A549 (cell line): ENCODE results near the gene CPLX1. TPM values are rescaled to one million over a fixed set of nuclear protein-coding genes. Genes with fewer than 3 reads are reported as not detected.

Experiments
- ATAC-seq, 2 experiments: fragments of 200-7000 bp in 1 of 2; fragments of >200 bp in 1 of 2; cut with Nextera tagmentation in 1 of 2; cut with Tn5 transposase in 1 of 2; 3 replicates each; pipeline versions ENCODE4 v1.8.0 to v1.9.1; 2018 to 2020; ENCODE audit warnings: mild to moderate bottlenecking in 1 of 2, moderate library complexity in 1 of 2
- CTCF ChIA-PET: fragments of 300-600 bp; sonication (Branson Sonifier 250); formaldehyde crosslinking; extraction: SDS; loops from one replicate; lab custom pipeline; 2021; ENCODE audit warnings: antibody characterized with exemption, inconsistent platforms; lab: Yijun Ruan, JAX
- POLR2A ChIA-PET: fragments of 350-600 bp; formaldehyde crosslinking; extraction: SDS; loops from one replicate; lab custom pipeline; 2021; ENCODE audit warnings: antibody characterized with exemption, inconsistent platforms; lab: Yijun Ruan, JAX
- DNase-seq, 2 experiments: peaks; one replicate each; pipeline versions ENCODE4 v3.0.0 to v3.0.0-alpha.2; 2011 to 2016; ENCODE audit warnings: low read depth in 1 of 2, low spot score in 1 of 2
- FAIRE-seq: peaks from 2 replicates; lab custom pipeline; 2011; peaks lifted over from hg19 to GRCh38; lab: Jason Lieb, UNC
- H3K27ac ChIP-seq, 2 experiments: fragments of >200 bp; sonication (Bioruptor Twin); formaldehyde crosslinking; 3 replicates each; pipeline ENCODE4 v1.5.1; 2016 to 2017
- H3K4me1 ChIP-seq: fragments of >200 bp; sonication (Bioruptor Twin); formaldehyde crosslinking; 3 replicates; pipeline ENCODE4 v1.6.1; 2016
- H3K4me2 ChIP-seq: fragments of >200 bp; sonication (Bioruptor Twin); formaldehyde crosslinking; 3 replicates; pipeline ENCODE4 v1.6.1; 2016
- H3K4me3 ChIP-seq: fragments of >200 bp; sonication (Bioruptor Twin); formaldehyde crosslinking; 3 replicates; pipeline ENCODE4 v1.5.1; 2016
- H3K9me3 ChIP-seq: fragments of >200 bp; sonication (Bioruptor Twin); formaldehyde crosslinking; 3 replicates; pipeline ENCODE4 v1.6.1; 2016
- BHLHE40 ChIP-seq: IDR thresholded peaks from 2 replicates; pipeline ENCODE4 v1.6.1; 2012; ENCODE audit warnings: low read depth, low read length, inconsistent platforms
- CBX8 ChIP-seq: fragments of 200-600 bp; sonication (generic); IDR thresholded peaks from 2 replicates; pipeline ENCODE4 v1.6.1; 2016
- EHF ChIP-seq: fragments of 250-450 bp; sonication (Bioruptor Pico); IDR thresholded peaks from 2 replicates; pipeline ENCODE4 v1.5.0; 2020; ENCODE audit warnings: mild to moderate bottlenecking
- EP300 ChIP-seq, 2 experiments: fragments of >200 bp; sonication (Bioruptor Twin); formaldehyde crosslinking; IDR thresholded peaks; 2 replicates in 1 of 2; 3 replicates in 1 of 2; pipeline ENCODE4 v1.6.1; 2016 to 2017
- ESRRA ChIP-seq: fragments of 150-350 bp; IDR thresholded peaks from 2 replicates; pipeline ENCODE4 v1.6.1; 2014; ENCODE audit warnings: mild to moderate bottlenecking, low read length, borderline replicate concordance
- HDAC2 ChIP-seq: fragments of 200-600 bp; sonication (generic); IDR thresholded peaks from 2 replicates; pipeline ENCODE4 v1.6.1; 2016
- HOXA7 ChIP-seq: fragments of 250-450 bp; sonication (Bioruptor Pico); IDR thresholded peaks from 2 replicates; pipeline ENCODE4 v1.5.0; 2020; ENCODE audit warnings: mild to moderate bottlenecking, moderate library complexity
- HOXB5 ChIP-seq: fragments of 250-450 bp; sonication (Bioruptor Pico); IDR thresholded peaks from 2 replicates; pipeline ENCODE4 v1.5.0; 2020; ENCODE audit warnings: mild to moderate bottlenecking, moderate library complexity
- JUN ChIP-seq, 2 experiments: fragments of >200 bp; sonication (Bioruptor Twin); formaldehyde crosslinking; IDR thresholded peaks; 2 replicates in 1 of 2; 3 replicates in 1 of 2; pipeline ENCODE4 v1.6.1; 2016 to 2017
- JUNB ChIP-seq: fragments of >200 bp; sonication (Bioruptor Twin); formaldehyde crosslinking; IDR thresholded peaks from 2 replicates; pipeline ENCODE4 v1.6.1; 2016
- MAFK ChIP-seq: fragments of 450-650 bp; IDR thresholded peaks from 2 replicates; pipeline ENCODE4 v1.6.1; 2014; ENCODE audit not compliant: partially characterized antibody
- NFE2L2 ChIP-seq: fragments of 150-350 bp; conservative IDR thresholded peaks from 2 replicates; pipeline ENCODE4 v1.6.1; 2014; ENCODE audit warnings: low read length
- NPAS2 ChIP-seq: fragments of 250-450 bp; sonication (Bioruptor Pico); IDR thresholded peaks from 2 replicates; pipeline ENCODE4 v1.8.0; 2022; ENCODE audit warnings: mild to moderate bottlenecking, moderate library complexity, borderline replicate concordance
- NR3C1 ChIP-seq: fragments of >200 bp; sonication (Bioruptor Twin); formaldehyde crosslinking; IDR thresholded peaks from 3 replicates; pipeline ENCODE4 v1.6.1; 2017
- PHF8 ChIP-seq: fragments of 200-600 bp; sonication (generic); IDR thresholded peaks from 2 replicates; pipeline ENCODE4 v1.6.1; 2016; ENCODE audit warnings: low read depth, mild to moderate bottlenecking, antibody characterized with exemption, moderate library complexity, borderline replicate concordance
- POLR2A ChIP-seq: IDR thresholded peaks from 2 replicates; pipeline ENCODE4 v1.6.1; 2012; ENCODE audit warnings: mild to moderate bottlenecking, low read length
- RCOR1 ChIP-seq: fragments of 150-350 bp; IDR thresholded peaks from 2 replicates; pipeline ENCODE4 v1.6.1; 2014; ENCODE audit warnings: antibody characterized with exemption, low read length, low read depth
- RFX5 ChIP-seq: fragments of 450-650 bp; IDR thresholded peaks from 2 replicates; pipeline ENCODE4 v1.7.1; 2014; ENCODE audit warnings: antibody characterized with exemption, mild to moderate bottlenecking, moderate library complexity
- RNF2 ChIP-seq: fragments of 200-600 bp; sonication (generic); IDR thresholded peaks from 2 replicates; pipeline ENCODE4 v1.6.1; 2016; ENCODE audit warnings: low read depth, mild to moderate bottlenecking, antibody characterized with exemption, moderate library complexity, borderline replicate concordance
- SREBF2 ChIP-seq: fragments of 450-650 bp; IDR thresholded peaks from 2 replicates; pipeline ENCODE4 v1.6.1; 2014; ENCODE audit warnings: mild to moderate bottlenecking, moderate library complexity
- ZNF302 ChIP-seq: fragments of 250-450 bp; sonication (Bioruptor Pico); IDR thresholded peaks from 2 replicates; pipeline ENCODE4 v1.9.0; 2021; ENCODE audit warnings: inconsistent platforms, mild to moderate bottlenecking, moderate library complexity
- WGBS: methylation state at CpG from one replicate; pipeline ENCODE4 v1.1.6; 2017; ENCODE audit errors: missing lambda C conversion rate; 5-methylcytosine and 5-hydroxymethylcytosine counted together
- polyA plus RNA-seq, 4 experiments: library from polyadenylated mRNA; depleted of rRNA in 3 of 4; stranded (reverse); fragments of >200 nt; fragmentation: RNase III in 1 of 4; extraction: RNeasy Plus Mini Kit Qiagen cat#74134 plus additional on column Dnase treatment in 1 of 4; gene quantifications; 2 replicates in 3 of 4; 3 replicates in 1 of 4; pipeline ENCODE4 v1.2.3, GENCODE V29; 2011 to 2017
- TF ChIP-seq, protein P1 (sequence below): fragments of >200 bp; sonication (Bioruptor Twin); formaldehyde crosslinking; IDR thresholded peaks from 2 replicates; pipeline ENCODE4 v1.6.1; 2016
- TF ChIP-seq, protein P2 (sequence below): fragments of 450-650 bp; IDR thresholded peaks from 2 replicates; pipeline ENCODE4 v1.6.1; 2014; ENCODE audit warnings: antibody characterized with exemption
- TF ChIP-seq, protein P3 (sequence below): fragments of 250-450 bp; sonication (Bioruptor Pico); IDR thresholded peaks from 2 replicates; pipeline ENCODE4 v1.5.0; 2021; ENCODE audit warnings: mild to moderate bottlenecking, moderate library complexity, borderline replicate concordance
- TF ChIP-seq, protein P4 (sequence below): fragments of 150-350 bp; IDR thresholded peaks from 2 replicates; pipeline ENCODE4 v1.6.1; 2014; ENCODE audit warnings: low read depth, mild to moderate bottlenecking, low read length
- TF ChIP-seq, protein P5 (sequence below): IDR thresholded peaks from 2 replicates; pipeline ENCODE4 v1.6.1; 2012

Gene CPLX1
- polyA plus RNA-seq, 2 of the 4 experiments (the other 2 are of a cell fraction): 0.19 to 0.57 TPM

DNA sequence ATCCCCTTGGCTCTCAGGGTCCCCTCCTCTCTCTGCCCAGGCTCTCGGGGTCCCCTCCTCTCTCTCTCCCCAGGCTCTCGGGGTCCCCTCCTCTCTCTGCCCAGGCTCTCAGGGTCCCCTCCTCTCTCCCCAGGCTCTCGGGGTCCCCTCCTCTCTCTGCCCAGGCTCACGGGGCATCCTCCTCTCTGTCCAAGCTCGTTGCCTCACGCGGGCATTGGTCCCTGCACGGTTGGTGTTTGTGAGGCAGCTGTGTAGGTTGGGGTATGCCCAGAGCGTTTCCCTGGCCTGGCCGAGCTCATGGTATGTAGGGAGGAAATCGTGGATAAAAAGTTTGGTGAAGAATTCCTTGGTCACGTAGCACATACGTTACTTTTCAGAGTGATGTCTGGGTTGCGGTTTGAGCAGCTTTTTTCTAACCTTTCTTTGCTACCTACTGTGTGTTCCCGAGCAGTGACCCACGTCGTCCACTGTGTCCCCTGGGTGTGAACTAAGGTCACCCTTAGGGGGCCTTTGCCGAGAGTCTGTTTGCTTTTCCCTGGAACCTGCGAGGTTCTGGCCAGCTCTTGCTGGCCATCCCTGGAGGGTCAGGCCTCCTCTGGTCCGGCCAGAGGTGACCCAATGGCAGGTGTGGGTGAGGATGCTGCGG is 83.7 kb downstream of the CPLX1 start:
- FAIRE-seq: no peak
- H3K4me1 ChIP-seq: no peaks in the 10 kb centered on the region
- TF ChIP-seq, protein P1, sequence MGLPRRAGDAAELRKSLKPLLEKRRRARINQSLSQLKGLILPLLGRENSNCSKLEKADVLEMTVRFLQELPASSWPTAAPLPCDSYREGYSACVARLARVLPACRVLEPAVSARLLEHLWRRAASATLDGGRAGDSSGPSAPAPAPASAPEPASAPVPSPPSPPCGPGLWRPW: no peak
- TF ChIP-seq MAFK (no peak), PHF8 (no peak), HOXA7 (no peak), BHLHE40 (no peak), ZNF302 (CRISPR knock-in tag) (no peak), NFE2L2 (no peak), EHF (CRISPR knock-in tag) (no peak), EP300 (IDR thresholded peaks at IDR 0.05) (no peak), ESRRA (no peak), HDAC2 (no peak)
- TF ChIP-seq, protein P2, sequence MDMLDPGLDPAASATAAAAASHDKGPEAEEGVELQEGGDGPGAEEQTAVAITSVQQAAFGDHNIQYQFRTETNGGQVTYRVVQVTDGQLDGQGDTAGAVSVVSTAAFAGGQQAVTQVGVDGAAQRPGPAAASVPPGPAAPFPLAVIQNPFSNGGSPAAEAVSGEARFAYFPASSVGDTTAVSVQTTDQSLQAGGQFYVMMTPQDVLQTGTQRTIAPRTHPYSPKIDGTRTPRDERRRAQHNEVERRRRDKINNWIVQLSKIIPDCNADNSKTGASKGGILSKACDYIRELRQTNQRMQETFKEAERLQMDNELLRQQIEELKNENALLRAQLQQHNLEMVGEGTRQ: no peak
- TF ChIP-seq, protein P3, sequence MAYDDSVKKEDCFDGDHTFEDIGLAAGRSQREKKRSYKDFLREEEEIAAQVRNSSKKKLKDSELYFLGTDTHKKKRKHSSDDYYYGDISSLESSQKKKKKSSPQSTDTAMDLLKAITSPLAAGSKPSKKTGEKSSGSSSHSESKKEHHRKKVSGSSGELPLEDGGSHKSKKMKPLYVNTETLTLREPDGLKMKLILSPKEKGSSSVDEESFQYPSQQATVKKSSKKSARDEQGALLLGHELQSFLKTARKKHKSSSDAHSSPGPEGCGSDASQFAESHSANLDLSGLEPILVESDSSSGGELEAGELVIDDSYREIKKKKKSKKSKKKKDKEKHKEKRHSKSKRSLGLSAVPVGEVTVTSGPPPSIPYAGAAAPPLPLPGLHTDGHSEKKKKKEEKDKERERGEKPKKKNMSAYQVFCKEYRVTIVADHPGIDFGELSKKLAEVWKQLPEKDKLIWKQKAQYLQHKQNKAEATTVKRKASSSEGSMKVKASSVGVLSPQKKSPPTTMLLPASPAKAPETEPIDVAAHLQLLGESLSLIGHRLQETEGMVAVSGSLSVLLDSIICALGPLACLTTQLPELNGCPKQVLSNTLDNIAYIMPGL (CRISPR knock-in tag): no peak
- ChIA-PET POLR2A (no interaction called here), CTCF (interaction anchor here (0.6 to 3.6 kb wide), 35 partner anchors 9 to 522 kb away, joined by 3 to 25 read pairs (median 4); partner anchors contain the start of gene SLC26A1)
- peak; percentile 20 to 58; a peak in 3 of 6 replicates for ATAC-seq
- no peak overlapping the region for H3K4me3 ChIP-seq
- 84% methylated on average over 18 of the region's 21 CpGs for WGBS
- H3K27ac ChIP-seq: no peak overlapping the region
- no peak for DNase-seq
- no peak overlapping the region for H3K4me2 ChIP-seq
- no peaks in the 10 kb centered on the region for H3K9me3 ChIP-seq

DNA sequence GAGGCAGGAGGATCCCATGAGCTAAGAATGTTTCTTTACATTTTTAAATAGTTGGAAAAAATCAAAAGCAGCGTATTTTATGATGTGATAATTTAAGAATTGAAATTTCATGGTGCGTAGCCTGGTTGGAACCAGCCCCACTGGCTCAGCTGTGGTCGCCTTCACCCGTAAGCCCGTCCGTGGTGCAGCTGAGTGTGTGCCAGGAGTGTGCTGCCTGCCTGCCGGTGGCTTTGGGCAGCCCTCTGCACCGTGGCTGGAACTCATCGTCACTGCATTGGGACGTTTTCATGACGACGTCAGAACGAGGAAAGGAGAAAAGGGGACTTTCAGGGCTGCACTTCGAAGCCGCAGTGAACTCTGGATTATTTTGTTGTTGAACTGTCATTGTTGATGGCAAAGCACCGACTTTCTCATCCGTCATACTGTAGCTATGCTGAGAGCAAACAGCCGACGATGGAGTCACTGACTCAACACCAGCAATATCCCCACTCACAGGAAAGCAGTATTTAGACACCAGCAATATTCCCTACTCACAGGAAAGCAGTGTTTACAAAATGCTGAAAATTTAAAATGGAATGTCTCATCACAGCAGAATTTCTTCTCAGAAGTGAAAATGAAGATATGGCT is 85.2 kb downstream of the CPLX1 start:
- Histone ChIP-seq H3K4me2 (no peak overlapping the region), H3K4me3 (no peak overlapping the region), H3K9me3 (no peaks in the 10 kb centered on the region), H3K4me1 (no peaks in the 10 kb centered on the region), H3K27ac (no peak overlapping the region)
- no peak for ATAC-seq
- no peak for TF ChIP-seq SREBF2
- TF ChIP-seq JUN (IDR thresholded peaks at IDR 0.05): no peak
- TF ChIP-seq RFX5: no peak
- no peak for TF ChIP-seq HOXB5 (CRISPR knock-in tag)
- TF ChIP-seq NPAS2 (CRISPR knock-in tag): no peak
- no peak for TF ChIP-seq MAFK
- CTCF ChIA-PET: interaction anchor here (0.7 to 3.6 kb wide), 5 partner anchors 8 to 56 kb away, joined by 3 to 25 read pairs (median 5); no protein-coding TSS in a partner anchor
- no peak for FAIRE-seq
- no peak for DNase-seq
- POLR2A ChIA-PET: no interaction called here
- 84% methylated on average over 19 of the region's 19 CpGs for WGBS

DNA sequence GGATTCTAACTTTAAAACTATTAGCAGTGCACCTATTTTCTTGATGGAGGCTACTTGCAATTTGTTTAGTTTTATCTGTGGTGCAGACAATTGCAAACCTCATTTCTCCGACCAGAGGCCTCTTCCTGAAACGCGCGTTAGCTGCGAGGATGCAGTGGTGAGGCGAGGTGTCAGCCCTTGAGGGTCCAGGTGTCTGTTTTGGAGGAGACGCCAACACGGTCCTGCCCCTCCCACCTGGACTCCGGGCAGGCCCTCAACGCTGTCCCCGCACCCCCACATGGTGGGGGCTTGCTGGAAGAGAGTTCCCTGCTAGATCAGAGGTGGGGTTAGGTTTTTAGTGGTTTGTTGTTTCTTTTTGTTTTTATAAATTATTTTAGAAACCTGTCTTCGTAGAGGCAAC is 85.9 kb downstream of the CPLX1 start:
- Histone ChIP-seq H3K27ac (no peak overlapping the region), H3K9me3 (no peaks in the 10 kb centered on the region), H3K4me3 (no peak overlapping the region), H3K4me2 (no peak overlapping the region), H3K4me1 (no peaks in the 10 kb centered on the region)
- ChIA-PET POLR2A (no interaction called here), CTCF (no interaction called here)
- no peak for TF ChIP-seq CBX8
- TF ChIP-seq, protein P4, sequence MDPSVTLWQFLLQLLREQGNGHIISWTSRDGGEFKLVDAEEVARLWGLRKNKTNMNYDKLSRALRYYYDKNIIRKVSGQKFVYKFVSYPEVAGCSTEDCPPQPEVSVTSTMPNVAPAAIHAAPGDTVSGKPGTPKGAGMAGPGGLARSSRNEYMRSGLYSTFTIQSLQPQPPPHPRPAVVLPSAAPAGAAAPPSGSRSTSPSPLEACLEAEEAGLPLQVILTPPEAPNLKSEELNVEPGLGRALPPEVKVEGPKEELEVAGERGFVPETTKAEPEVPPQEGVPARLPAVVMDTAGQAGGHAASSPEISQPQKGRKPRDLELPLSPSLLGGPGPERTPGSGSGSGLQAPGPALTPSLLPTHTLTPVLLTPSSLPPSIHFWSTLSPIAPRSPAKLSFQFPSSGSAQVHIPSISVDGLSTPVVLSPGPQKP: no peak
- TF ChIP-seq, protein P5, sequence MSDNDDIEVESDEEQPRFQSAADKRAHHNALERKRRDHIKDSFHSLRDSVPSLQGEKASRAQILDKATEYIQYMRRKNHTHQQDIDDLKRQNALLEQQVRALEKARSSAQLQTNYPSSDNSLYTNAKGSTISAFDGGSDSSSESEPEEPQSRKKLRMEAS: no peak
- TF ChIP-seq NR3C1: no peak
- TF ChIP-seq JUNB: no peak
- no peak for TF ChIP-seq EP300 (IDR thresholded peaks at IDR 0.05)
- no peak for TF ChIP-seq HDAC2
- no peak for TF ChIP-seq RNF2
- TF ChIP-seq POLR2A: no peak
- no peak for TF ChIP-seq RCOR1
- no peak for TF ChIP-seq HOXA7
- 89% methylated on average over 12 of the region's 12 CpGs for WGBS
- no peak for DNase-seq
- FAIRE-seq: no peak
- no peak for ATAC-seq
